K562 (cell line): Measurements from ENCODE around the gene ACRBP. TPM values are rescaled to one million over a fixed set of nuclear protein-coding genes. Genes with fewer than 3 reads are reported as not detected.
A peak's percentile ranks its signal among the peaks of the same experiment; 100 is the strongest.

Experiments used
- ATAC-seq: fragments of 200-7000 bp; cut with Tn5 transposase; 3 replicates; pipeline ENCODE4 v1.9.1; 2020; ENCODE audit warnings: moderate library complexity
- BruUV-seq: library from RNA; stranded (reverse); fragments of 400-500 nt; replicated peaks from 2 replicates; lab custom pipeline; 2021; lab: Mats Ljungman, UMichigan
- CTCF ChIA-PET: fragments of 300-600 bp; formaldehyde crosslinking; extraction: SDS; loops from one replicate; lab custom pipeline; 2021; ENCODE audit warnings: low intra/inter-chr PET ratio; lab: Yijun Ruan, JAX
- POLR2A ChIA-PET: fragments of 300-600, 350-650 bp; sonication (Branson Sonifier 250); formaldehyde crosslinking; extraction: SDS; loops from one replicate; lab custom pipeline; 2021; ENCODE audit warnings: antibody characterized with exemption, inconsistent platforms; lab: Yijun Ruan, JAX
- DNase-seq, 4 experiments: peaks; one replicate each; pipeline versions ENCODE4 v3.0.0 to v3.0.0-alpha.2; 2011 to 2018; ENCODE audit warnings: low spot score in 3 of 4, mixed read lengths in 3 of 4; ENCODE audit errors: extremely low read depth in 1 of 4
- FAIRE-seq: peaks from 2 replicates; lab custom pipeline; 2011; peaks lifted over from hg19 to GRCh38; lab: Jason Lieb, UNC
- H2AFZ ChIP-seq: 2 replicates; pipeline ENCODE4 v1.6.0; 2011; ENCODE audit warnings: low read depth, low read length, control low read depth, inconsistent platforms
- H3K27ac ChIP-seq: fragments of 200-600 bp; 3 replicates; pipeline ENCODE4 v1.8.0; 2011; ENCODE audit warnings: low read depth, mild to moderate bottlenecking, control low read depth, inconsistent platforms, low read length, moderate library complexity, mixed read lengths; ENCODE audit errors: extremely low read depth
- H3K27me3 ChIP-seq, 2 experiments: fragments of 300-600 bp in 1 of 2; 2 replicates in 1 of 2; 3 replicates in 1 of 2; pipeline versions ENCODE4 v1.6.0 to v1.8.0; 2011; ENCODE audit warnings: inconsistent platforms in 2 of 2, low read length in 2 of 2, mild to moderate bottlenecking in 1 of 2, mixed read lengths in 1 of 2, moderate library complexity in 1 of 2; ENCODE audit not compliant: control insufficient read depth in 2 of 2, insufficient read depth in 2 of 2
- H3K36me3 ChIP-seq: fragments of 300-600 bp; 3 replicates; pipeline ENCODE4 v1.8.0; 2011; ENCODE audit warnings: mild to moderate bottlenecking, low read length, inconsistent platforms; ENCODE audit not compliant: control insufficient read depth, insufficient read depth
- H3K4me1 ChIP-seq, 2 experiments: fragments of 200-600 bp in 1 of 2; replicated peaks in 1 of 2; 2 replicates in 1 of 2; 3 replicates in 1 of 2; pipeline versions ENCODE4 v1.5.1 to v1.8.0; 2011; ENCODE audit warnings: inconsistent platforms in 2 of 2, low read length in 2 of 2, mild to moderate bottlenecking in 1 of 2, mixed read lengths in 1 of 2, moderate library complexity in 1 of 2; ENCODE audit not compliant: control insufficient read depth in 2 of 2, insufficient read depth in 2 of 2
- H3K4me2 ChIP-seq: 2 replicates; pipeline ENCODE4 v1.6.1; 2011; ENCODE audit warnings: low read length, control low read depth, inconsistent platforms, mixed read lengths; ENCODE audit not compliant: insufficient read depth
- H3K4me3 ChIP-seq: fragments of 200-600 bp; sonication (generic), shearing (Covaris generic); 2 replicates; pipeline ENCODE4 v1.5.1; 2016; ENCODE audit warnings: control low read depth, inconsistent platforms
- H3K79me2 ChIP-seq: fragments of 200-600 bp; 3 replicates; pipeline ENCODE4 v1.8.0; 2011; ENCODE audit warnings: low read length, inconsistent platforms; ENCODE audit not compliant: control insufficient read depth, insufficient read depth
- H3K9ac ChIP-seq, 2 experiments: 2 replicates each; pipeline versions ENCODE4 v1.6.0 to v1.6.1; 2011; ENCODE audit warnings: low read depth in 2 of 2, low read length in 2 of 2, control low read depth in 1 of 2, inconsistent platforms in 1 of 2, mild to moderate bottlenecking in 1 of 2, mixed read lengths in 1 of 2; ENCODE audit not compliant: insufficient read depth in 1 of 2
- H3K9me1 ChIP-seq: one replicate; pipeline ENCODE4 v1.6.0; 2011; ENCODE audit warnings: inconsistent platforms, mild to moderate bottlenecking, low read length, moderate library complexity; ENCODE audit not compliant: control insufficient read depth, insufficient read depth
- H3K9me3 ChIP-seq: replicated peaks from 2 replicates; pipeline ENCODE4 v1.5.1; 2011; ENCODE audit warnings: low read depth, low read length, inconsistent platforms; ENCODE audit not compliant: control insufficient read depth, insufficient read depth
- H4K20me1 ChIP-seq: replicated peaks from 2 replicates; pipeline ENCODE4 v1.6.1; 2011; ENCODE audit warnings: low read length, inconsistent platforms, mixed read lengths; ENCODE audit not compliant: control insufficient read depth, insufficient read depth
- ARID1B ChIP-seq: fragments of 450-650 bp; IDR thresholded peaks from 2 replicates; pipeline ENCODE4 v1.6.1; 2016; ENCODE audit warnings: antibody characterized with exemption, mild to moderate bottlenecking, inconsistent platforms
- FOSL1 ChIP-seq: fragments of 200-800 bp; sonication (Bioruptor generic); conservative IDR thresholded peaks from 2 replicates; pipeline ENCODE4 v1.6.1; 2016; ENCODE audit warnings: missing genetic modification characterization, missing compliant biosample characterization
- MAZ ChIP-seq, 2 experiments: fragments of 450-650 bp in 1 of 2; sonication (generic) in 1 of 2; formaldehyde crosslinking; IDR thresholded peaks in 1 of 2; conservative IDR thresholded peaks in 1 of 2; 2 replicates each; pipeline versions ENCODE4 v1.4.0 to v1.5.0; 2020; ENCODE audit warnings: mild to moderate bottlenecking in 1 of 2, missing genetic modification reagents in 1 of 2
- PCBP1 ChIP-seq: fragments of 200-400 bp; formaldehyde crosslinking; IDR thresholded peaks from 2 replicates; pipeline ENCODE4 v1.6.1; 2018; ENCODE audit warnings: mild to moderate bottlenecking, low read depth, low read length; ENCODE audit not compliant: poor library complexity, severe bottlenecking
- SIN3B ChIP-seq: fragments of 450-650 bp; IDR thresholded peaks from 2 replicates; pipeline ENCODE4 v1.6.1; 2017; ENCODE audit warnings: low read depth, mild to moderate bottlenecking, moderate library complexity
- SMAD1 ChIP-seq: fragments of 150-350 bp; IDR thresholded peaks from 2 replicates; pipeline ENCODE4 v1.6.1; 2014; ENCODE audit warnings: low read length, low read depth; ENCODE audit not compliant: partially characterized antibody
- SOX6 ChIP-seq: fragments of 450-650 bp; IDR thresholded peaks from 2 replicates; pipeline ENCODE4 v1.6.1; 2014; ENCODE audit warnings: mild to moderate bottlenecking
- ZNF263 ChIP-seq: sonication (generic); formaldehyde crosslinking; IDR thresholded peaks from 2 replicates; pipeline ENCODE4 v1.8.0; 2022; ENCODE audit warnings: mild to moderate bottlenecking, missing genetic modification reagents, borderline replicate concordance
- WGBS: fragments of 100-300 bp; shearing (Covaris generic); methylation state at CpG from one replicate; pipeline ENCODE4 v1.1.6; 2016; ENCODE audit warnings: low coverage, mixed read lengths; ENCODE audit not compliant: insufficient coverage; ENCODE audit errors: missing lambda C conversion rate; 5-methylcytosine and 5-hydroxymethylcytosine counted together
- in situ Hi-C: fragments of 300-500 bp; cut with MboI; formaldehyde crosslinking; loops from 4 replicates; pipeline ENCODE4 v1.15.0; 2018; ENCODE audit warnings: inconsistent platforms, mixed read lengths
- intact Hi-C: fragments of 100-400 bp; cut with micrococcal nuclease; formaldehyde crosslinking; loops from 2 replicates; pipeline ENCODE4 v1.14.2; 2022
- polyA plus RNA-seq, 8 experiments: library from polyadenylated mRNA; depleted of rRNA in 4 of 8; stranded (reverse) in 5 of 8; unstranded in 3 of 8; fragments of >200 nt; fragmentation: Nextera tagmentation in 2 of 8; fragmentation: Illumina TruSeq in 1 of 8; extraction: Ambion mirVana in 2 of 8; extraction: Trizol in 1 of 8; gene quantifications; 2 replicates each; pipeline versions ENCODE4 v1.2.1 to v1.2.3, GENCODE V29; 2011 to 2014; ENCODE audit warnings: inconsistent platforms in 1 of 8, missing spikeins in 1 of 8
- total RNA-seq, 7 experiments: library from RNA; depleted of rRNA in 6 of 7; stranded (reverse); fragments of >200 nt in 6 of 7; fragmentation: Illumina TruSeq in 2 of 7; extraction: Trizol in 2 of 7; gene quantifications; 2 replicates each; pipeline versions ENCODE4 v1.2.1 to v1.2.3, GENCODE V29; 2011 to 2021; ENCODE audit warnings: low replicate concordance in 1 of 7
- TF ChIP-seq, protein P1 (sequence below): fragments of 450-650 bp; conservative IDR thresholded peaks from 2 replicates; pipeline ENCODE4 v1.6.1; 2016; ENCODE audit warnings: missing genetic modification characterization, low read depth, mild to moderate bottlenecking, control low read depth, missing compliant biosample characterization
- TF ChIP-seq, protein P2 (sequence below): fragments of 200-800 bp; sonication (Bioruptor generic); IDR thresholded peaks from 2 replicates; pipeline ENCODE4 v1.6.1; 2017; ENCODE audit warnings: missing genetic modification characterization, missing compliant biosample characterization
- TF ChIP-seq, protein P3 (sequence below): fragments of 450-650 bp; IDR thresholded peaks from 2 replicates; pipeline ENCODE4 v1.6.1; 2016

ACRBP gene
- total and polyA plus RNA-seq, 9 of the 15 experiments (the other 6 are each of a cell fraction or from before 2014, with no cell fraction given) = 3.1 to 31.8 (median 8.4) TPM

DNA sequence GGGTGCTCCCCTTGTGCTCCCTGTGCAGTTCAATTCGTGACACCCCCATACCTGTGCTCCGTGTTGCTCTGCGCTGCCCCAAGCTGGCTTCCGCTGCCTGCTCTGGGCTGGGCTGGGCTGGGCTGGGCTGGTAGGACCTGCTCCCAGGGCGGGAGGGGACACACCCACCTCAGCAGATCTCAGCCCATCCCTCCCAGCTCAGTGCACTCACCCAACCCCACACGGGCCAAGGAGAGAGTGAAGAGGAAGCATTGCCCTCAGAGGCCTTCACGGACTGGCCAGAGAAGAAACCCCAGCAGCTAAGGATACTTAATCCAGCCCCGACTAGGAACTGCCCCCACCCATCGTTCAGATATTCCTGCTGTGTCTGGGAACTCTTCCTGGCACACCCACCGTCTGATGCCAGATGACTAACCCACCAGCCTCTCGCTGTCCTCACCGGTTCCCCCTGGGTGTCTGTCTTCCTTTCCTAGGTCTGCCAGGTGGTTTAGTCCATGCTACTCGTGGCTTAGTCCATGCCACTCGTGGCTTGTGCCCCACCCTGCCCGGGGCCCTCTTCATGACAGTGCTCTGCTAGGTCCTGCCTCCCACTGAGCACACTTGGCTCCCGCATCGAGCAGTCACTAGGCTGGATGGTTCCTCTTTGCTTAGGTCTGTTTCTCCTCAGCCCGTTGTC is 11.2 kb downstream of the ACRBP start, which contains the start of gene LPAR5 (continued):
- TF ChIP-seq, protein P1, sequence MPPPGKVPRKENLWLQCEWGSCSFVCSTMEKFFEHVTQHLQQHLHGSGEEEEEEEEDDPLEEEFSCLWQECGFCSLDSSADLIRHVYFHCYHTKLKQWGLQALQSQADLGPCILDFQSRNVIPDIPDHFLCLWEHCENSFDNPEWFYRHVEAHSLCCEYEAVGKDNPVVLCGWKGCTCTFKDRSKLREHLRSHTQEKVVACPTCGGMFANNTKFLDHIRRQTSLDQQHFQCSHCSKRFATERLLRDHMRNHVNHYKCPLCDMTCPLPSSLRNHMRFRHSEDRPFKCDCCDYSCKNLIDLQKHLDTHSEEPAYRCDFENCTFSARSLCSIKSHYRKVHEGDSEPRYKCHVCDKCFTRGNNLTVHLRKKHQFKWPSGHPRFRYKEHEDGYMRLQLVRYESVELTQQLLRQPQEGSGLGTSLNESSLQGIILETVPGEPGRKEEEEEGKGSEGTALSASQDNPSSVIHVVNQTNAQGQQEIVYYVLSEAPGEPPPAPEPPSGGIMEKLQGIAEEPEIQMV (tag) = no peak

DNA sequence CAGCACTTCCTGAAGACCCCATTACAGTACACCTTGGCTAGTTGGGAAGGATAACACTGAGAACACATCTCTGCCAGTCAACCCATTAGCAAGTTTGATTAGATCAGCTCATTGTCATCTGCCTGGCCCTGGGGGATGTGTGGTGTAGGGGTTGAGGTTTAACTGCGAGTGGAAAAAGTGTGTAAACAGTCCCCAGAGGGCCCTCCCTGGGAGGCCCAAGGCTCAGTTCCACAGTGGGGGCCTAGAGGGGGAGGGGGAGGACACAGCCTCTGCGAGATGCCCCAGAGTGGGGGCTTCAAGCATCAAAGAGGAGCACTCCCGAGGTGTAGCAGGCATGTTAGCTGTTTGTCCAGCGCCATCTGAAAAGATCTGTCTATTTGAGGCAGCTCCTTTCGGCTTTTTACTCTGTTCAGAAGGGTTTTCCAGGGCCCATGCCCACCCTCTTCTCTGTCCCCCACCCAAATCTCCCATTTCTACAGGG is 11.8 kb downstream of the ACRBP start:
- Histone ChIP-seq H2AFZ (peak overlapping the region; percentile 74; the same call in 1 of the 2 replicates), H3K79me2 (peaks cover 37% of the 10 kb centered on the region), H3K27ac (peak overlapping the region; percentile 76), H4K20me1 (no peaks in the 10 kb centered on the region), H3K9ac (peak overlapping the region; percentile 78 to 85), H3K4me2 (peak overlapping the region; percentile 78), H3K4me3 (peak overlapping the region; percentile 51), H3K9me1 (no peaks in the 10 kb centered on the region), H3K9me3 (no peaks in the 10 kb centered on the region; the same call in 1 of the 2 replicates), H3K4me1 (peaks cover 54 to 56% of the 10 kb centered on the region in 2 experiments; a peak in 4 of 5 replicates), H3K27me3 (no peaks in the 10 kb centered on the region), H3K36me3 (no peaks in the 10 kb centered on the region; the same call in 2 of the 3 replicates)
- CTCF ChIA-PET = no interaction called here
- POLR2A ChIA-PET = interaction anchor here (0.6 to 0.9 kb wide), 4 partner anchors 9 to 54 kb away, joined by 3 read pairs; partner anchors contain the start of gene ZNF384
- FAIRE-seq (peak; percentile 85), DNase-seq (peak in 3 of 4 experiments; percentile 34 to 49 (median 42)), ATAC-seq (peak; percentile 38)
- BruUV-seq = TSS peak; percentile 84
- intact Hi-C loops (no loop called here), in situ Hi-C loops (no loop called here)
- 4% methylated on average over 3 of the region's 5 CpGs for WGBS
- TF ChIP-seq SIN3B = no peak
- peak; percentile 79 for TF ChIP-seq FOSL1
- TF ChIP-seq, protein P2, sequence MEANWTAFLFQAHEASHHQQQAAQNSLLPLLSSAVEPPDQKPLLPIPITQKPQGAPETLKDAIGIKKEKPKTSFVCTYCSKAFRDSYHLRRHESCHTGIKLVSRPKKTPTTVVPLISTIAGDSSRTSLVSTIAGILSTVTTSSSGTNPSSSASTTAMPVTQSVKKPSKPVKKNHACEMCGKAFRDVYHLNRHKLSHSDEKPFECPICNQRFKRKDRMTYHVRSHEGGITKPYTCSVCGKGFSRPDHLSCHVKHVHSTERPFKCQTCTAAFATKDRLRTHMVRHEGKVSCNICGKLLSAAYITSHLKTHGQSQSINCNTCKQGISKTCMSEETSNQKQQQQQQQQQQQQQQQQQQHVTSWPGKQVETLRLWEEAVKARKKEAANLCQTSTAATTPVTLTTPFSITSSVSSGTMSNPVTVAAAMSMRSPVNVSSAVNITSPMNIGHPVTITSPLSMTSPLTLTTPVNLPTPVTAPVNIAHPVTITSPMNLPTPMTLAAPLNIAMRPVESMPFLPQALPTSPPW = peak; percentile 62
- TF ChIP-seq ZNF263 (CRISPR knock-in tag) = peak; percentile 84
- TF ChIP-seq MAZ (CRISPR knock-in tag; conservative IDR thresholded peaks at IDR 0.05 in 1 of 2, IDR thresholded peaks at IDR 0.05 in 1 of 2) = peak in 1 of 2 experiments; percentile 28; a peak in 1 of 4 replicates
- TF ChIP-seq SOX6 = peak; percentile 51
- TF ChIP-seq PCBP1 = no peak
- no peak for TF ChIP-seq SMAD1
- peak; percentile 24; the same call in 1 of the 2 replicates for TF ChIP-seq ARID1B
- TF ChIP-seq, protein P3, sequence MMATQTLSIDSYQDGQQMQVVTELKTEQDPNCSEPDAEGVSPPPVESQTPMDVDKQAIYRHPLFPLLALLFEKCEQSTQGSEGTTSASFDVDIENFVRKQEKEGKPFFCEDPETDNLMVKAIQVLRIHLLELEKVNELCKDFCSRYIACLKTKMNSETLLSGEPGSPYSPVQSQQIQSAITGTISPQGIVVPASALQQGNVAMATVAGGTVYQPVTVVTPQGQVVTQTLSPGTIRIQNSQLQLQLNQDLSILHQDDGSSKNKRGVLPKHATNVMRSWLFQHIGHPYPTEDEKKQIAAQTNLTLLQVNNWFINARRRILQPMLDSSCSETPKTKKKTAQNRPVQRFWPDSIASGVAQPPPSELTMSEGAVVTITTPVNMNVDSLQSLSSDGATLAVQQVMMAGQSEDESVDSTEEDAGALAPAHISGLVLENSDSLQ = peak; percentile 32; the same call in 1 of the 2 replicates
